NT2/D1 (cell line): ENCODE data around the gene PARVG.

Experiments
- DNase-seq: peaks from one replicate; pipeline ENCODE4 v3.0.0-alpha.2; 2011; ENCODE audit warnings: low read depth, low spot score
- H3K27me3 ChIP-seq: 2 replicates; pipeline ENCODE4 v1.6.0; 2011; ENCODE audit warnings: mild to moderate bottlenecking; ENCODE audit not compliant: insufficient read length, insufficient read depth
- H3K36me3 ChIP-seq: 2 replicates; pipeline ENCODE4 v1.6.1; 2011; ENCODE audit warnings: mild to moderate bottlenecking, low read length, mixed read lengths; ENCODE audit not compliant: insufficient read depth, insufficient read length
- H3K4me1 ChIP-seq: 2 replicates; pipeline ENCODE4 v1.5.1; 2011; ENCODE audit not compliant: insufficient read depth, insufficient read length
- H3K4me3 ChIP-seq: 2 replicates; pipeline ENCODE4 v1.5.1; 2011; ENCODE audit warnings: low read depth; ENCODE audit not compliant: insufficient read length
- H3K9ac ChIP-seq: 2 replicates; pipeline ENCODE4 v1.6.0; 2011; ENCODE audit warnings: low read depth; ENCODE audit not compliant: insufficient read length
- H3K9me3 ChIP-seq: 2 replicates; pipeline ENCODE4 v1.5.1; 2011; ENCODE audit warnings: mild to moderate bottlenecking, low read length; ENCODE audit not compliant: insufficient read depth
- SUZ12 ChIP-seq: IDR thresholded peaks from 2 replicates; pipeline ENCODE4 v1.6.1; 2011; ENCODE audit not compliant: insufficient read length, insufficient read depth; ENCODE audit errors: extremely low read depth
- YY1 ChIP-seq: IDR thresholded peaks from 2 replicates; pipeline ENCODE4 v1.6.1; 2011; ENCODE audit not compliant: insufficient read length, insufficient read depth
- ZNF274 ChIP-seq: IDR thresholded peaks from 2 replicates; pipeline ENCODE4 v1.6.1; 2011; ENCODE audit warnings: mild to moderate bottlenecking, low read depth, low read length

Gene PARVG

GRCh38 chr22:44192098-44192815 is 11.5 kb downstream of the PARVG start:
- H3K9me3 ChIP-seq, result no peaks in the 10 kb centered on the region
- H3K36me3 ChIP-seq, result no peaks in the 10 kb centered on the region
- peaks cover 19% of the 10 kb centered on the region for H3K4me1 ChIP-seq
- H3K4me3 ChIP-seq, result no peak overlapping the region
- TF ChIP-seq ZNF274 (no peak), SUZ12 (no peak), YY1 (no peak)
- H3K9ac ChIP-seq, result no peak overlapping the region
- no peaks in the 10 kb centered on the region for H3K27me3 ChIP-seq
- peak; percentile 36 for DNase-seq

GRCh38 chr22:44192816-44193534 is 12.2 kb downstream of the PARVG start:
- Histone ChIP-seq H3K4me1 (peaks cover 19% of the 10 kb centered on the region), H3K9ac (no peak overlapping the region), H3K36me3 (no peaks in the 10 kb centered on the region), H3K27me3 (no peaks in the 10 kb centered on the region), H3K4me3 (no peak overlapping the region), H3K9me3 (no peaks in the 10 kb centered on the region)
- DNase-seq, result no peak
- TF ChIP-seq ZNF274 (no peak), SUZ12 (no peak), YY1 (no peak)

GRCh38 chr22:44193535-44193891 is 12.8 kb downstream of the PARVG start:
- TF ChIP-seq SUZ12 (no peak), YY1 (no peak), ZNF274 (no peak)
- no peak for DNase-seq
- Histone ChIP-seq H3K36me3 (no peaks in the 10 kb centered on the region), H3K4me1 (peaks cover 18% of the 10 kb centered on the region), H3K9me3 (no peaks in the 10 kb centered on the region), H3K27me3 (no peaks in the 10 kb centered on the region), H3K9ac (no peak overlapping the region), H3K4me3 (no peak overlapping the region)

- H3K4me3 ChIP-seq, result no peak overlapping the region
- H3K9me3 ChIP-seq, result no peaks in the 10 kb centered on the region
- peaks cover 12% of the 10 kb centered on the region for H3K4me1 ChIP-seq
- no peak overlapping the region for H3K9ac ChIP-seq
- no peaks in the 10 kb centered on the region for H3K36me3 ChIP-seq
- H3K27me3 ChIP-seq, result no peaks in the 10 kb centered on the region
- TF ChIP-seq ZNF274 (no peak), SUZ12 (no peak), YY1 (no peak)
- DNase-seq, result no peak
These were observed 13.8 kb downstream of the PARVG start for GRCh38 chr22:44194569-44194968.

- no peaks in the 10 kb centered on the region for H3K27me3 ChIP-seq
- peaks cover 12% of the 10 kb centered on the region for H3K4me1 ChIP-seq
- no peak for DNase-seq
- H3K36me3 ChIP-seq, result no peaks in the 10 kb centered on the region
- TF ChIP-seq YY1 (no peak), ZNF274 (no peak), SUZ12 (no peak)
- no peak overlapping the region for H3K9ac ChIP-seq
- H3K9me3 ChIP-seq, result no peaks in the 10 kb centered on the region
- H3K4me3 ChIP-seq, result no peak overlapping the region
These were observed 14.6 kb downstream of the PARVG start for GRCh38 chr22:44195189-44195871.

- Histone ChIP-seq H3K4me1 (peaks cover 7% of the 10 kb centered on the region), H3K27me3 (no peaks in the 10 kb centered on the region), H3K9ac (no peak overlapping the region), H3K4me3 (no peak overlapping the region), H3K36me3 (no peaks in the 10 kb centered on the region), H3K9me3 (no peaks in the 10 kb centered on the region)
- no peak for TF ChIP-seq ZNF274
- no peak for DNase-seq
These were observed 15.5 kb downstream of the PARVG start for GRCh38 chr22:44196241-44196640.

- no peaks in the 10 kb centered on the region for H3K36me3 ChIP-seq
- H3K9me3 ChIP-seq, result no peaks in the 10 kb centered on the region
- no peak overlapping the region for H3K9ac ChIP-seq
- no peak for TF ChIP-seq SUZ12
- TF ChIP-seq ZNF274, result no peak
- TF ChIP-seq YY1, result no peak
- peaks cover 7% of the 10 kb centered on the region for H3K4me1 ChIP-seq
- no peak for DNase-seq
- H3K4me3 ChIP-seq, result no peak overlapping the region
- H3K27me3 ChIP-seq, result no peaks in the 10 kb centered on the region
These were observed 16.0 kb downstream of the PARVG start for GRCh38 chr22:44196731-44197131.
